Activated CD4-positive, alpha-beta memory T cell treated with anti-CD3 and anti-CD28 coated beads for 36 hours (primary cell): Measurements from ENCODE around the gene CDK6. TPM values are rescaled to one million over a fixed set of nuclear protein-coding genes. Genes with fewer than 3 reads are reported as not detected.

Source experiments
- CTCF ChIA-PET: fragments of 350-600 bp; sonication (Branson Sonifier 250); formaldehyde crosslinking; loops from one replicate; lab custom pipeline; 2021; ENCODE audit warnings: antibody characterized with exemption, inconsistent platforms; lab: Charles Lee
- POLR2A ChIA-PET: fragments of 350-600 bp; sonication (Branson Sonifier 250); formaldehyde crosslinking; loops from one replicate; lab custom pipeline; 2021; ENCODE audit warnings: antibody characterized with exemption; lab: Charles Lee
- DNase-seq: peaks from one replicate; pipeline ENCODE4 v3.0.0-alpha.2; 2020
- H3K27ac Mint-ChIP-seq: one replicate; pipeline ENCODE4 v1.8.0; 2021; ENCODE audit warnings: mixed read lengths
- H3K27me3 Mint-ChIP-seq: one replicate; pipeline ENCODE4 v1.8.0; 2021; ENCODE audit warnings: mixed read lengths
- H3K36me3 Mint-ChIP-seq: one replicate; pipeline ENCODE4 v1.8.0; 2021; ENCODE audit warnings: mixed read lengths
- H3K4me1 Mint-ChIP-seq: one replicate; pipeline ENCODE4 v1.8.0; 2021; ENCODE audit warnings: low read depth, mixed read lengths
- H3K4me3 Mint-ChIP-seq: one replicate; pipeline ENCODE4 v1.8.0; 2021; ENCODE audit warnings: mild to moderate bottlenecking, mixed read lengths
- H3K9me3 Mint-ChIP-seq: one replicate; pipeline ENCODE4 v1.8.0; 2021; ENCODE audit warnings: mixed read lengths
- intact Hi-C: fragments of 100-400 bp; cut with micrococcal nuclease; formaldehyde crosslinking; loops from one replicate; pipeline ENCODE4 v1.15.1; 2023
- total RNA-seq, 2 experiments: library from RNA; stranded (reverse); gene quantifications; one replicate each; pipeline ENCODE4 v1.2.3, GENCODE V29; 2021

CDK6 gene
- total RNA-seq, 2 experiments from 2014 or later: 131 to 132 TPM

GRCh38 chr7:92824450-92824849 lies 11.9 kb downstream of the CDK6 start:
- intact Hi-C loops: loop anchor here (1.0 to 2.0 kb wide), 2 partner anchors 11 to 56 kb away; no protein-coding TSS in a partner anchor
- H3K36me3 Mint-ChIP-seq: peaks cover 39% of the 10 kb centered on the region
- H3K9me3 Mint-ChIP-seq: no peaks in the 10 kb centered on the region
- H3K27me3 Mint-ChIP-seq: no peaks in the 10 kb centered on the region
- peaks cover 74% of the 10 kb centered on the region for H3K4me1 Mint-ChIP-seq
- ChIA-PET POLR2A (interaction anchor here (0.6 to 3.4 kb wide), 3 partner anchors 8 to 15 kb away, joined by 5 to 19 read pairs (median 8); no protein-coding TSS in a partner anchor), CTCF (interaction anchor here (1.0 to 1.2 kb wide), 2 partner anchors 11 to 193 kb away, joined by 3 to 4 read pairs; no protein-coding TSS in a partner anchor)
- H3K4me3 Mint-ChIP-seq: no peak overlapping the region
- peak overlapping the region; percentile 36 for H3K27ac Mint-ChIP-seq
- no peak for DNase-seq

GRCh38 chr7:92823042-92823441 lies 13.3 kb downstream of the CDK6 start:
- Mint-ChIP-seq H3K27me3 (no peaks in the 10 kb centered on the region), H3K4me1 (peaks cover 79% of the 10 kb centered on the region), H3K9me3 (no peaks in the 10 kb centered on the region), H3K27ac (peak overlapping the region; percentile 52), H3K36me3 (peaks cover 41% of the 10 kb centered on the region), H3K4me3 (peak overlapping the region; percentile 15)
- intact Hi-C loops: loop anchor here (2.0 kb wide), 1 partner anchor 26 kb away; no protein-coding TSS in a partner anchor
- POLR2A ChIA-PET: interaction anchor here (0.9 to 3.4 kb wide), 5 partner anchors 9 to 211 kb away, joined by 3 to 19 read pairs (median 8); no protein-coding TSS in a partner anchor
- CTCF ChIA-PET: interaction anchor here (0.6 to 1.8 kb wide), 5 partner anchors 8 to 109 kb away, joined by 3 to 8 read pairs (median 5); no protein-coding TSS in a partner anchor
- no peak for DNase-seq

- peaks cover 82% of the 10 kb centered on the region for H3K4me1 Mint-ChIP-seq
- H3K27ac Mint-ChIP-seq: no peak overlapping the region
- intact Hi-C loops: no loop called here
- no peak overlapping the region for H3K4me3 Mint-ChIP-seq
- ChIA-PET POLR2A (interaction anchor here (0.7 to 1.1 kb wide), 2 partner anchors 8 to 10 kb away, joined by 3 to 4 read pairs; no protein-coding TSS in a partner anchor), CTCF (interaction anchor here (0.6 to 7.4 kb wide), 2 partner anchors 12 to 112 kb away, joined by 3 to 32 read pairs; no protein-coding TSS in a partner anchor)
- H3K27me3 Mint-ChIP-seq: no peaks in the 10 kb centered on the region
- H3K9me3 Mint-ChIP-seq: peaks cover 7% of the 10 kb centered on the region
- DNase-seq: no peak
- peaks cover 37% of the 10 kb centered on the region for H3K36me3 Mint-ChIP-seq
Measured at GRCh38 chr7:92820191-92820590, 16.2 kb downstream of the CDK6 start.

GRCh38 chr7:92817398-92817797 lies 19.0 kb downstream of the CDK6 start:
- CTCF ChIA-PET: interaction anchor here (1.1 to 7.4 kb wide), 2 partner anchors 15 to 173 kb away, joined by 3 to 32 read pairs; no protein-coding TSS in a partner anchor
- Mint-ChIP-seq H3K9me3 (peaks cover 7% of the 10 kb centered on the region), H3K4me1 (peaks cover 81% of the 10 kb centered on the region), H3K36me3 (peaks cover 25% of the 10 kb centered on the region), H3K27ac (peak overlapping the region; percentile 11), H3K4me3 (no peak overlapping the region), H3K27me3 (no peaks in the 10 kb centered on the region)
- intact Hi-C loops: no loop called here
- POLR2A ChIA-PET: interaction anchor here (3.8 kb wide), 1 partner anchor 15 kb away, joined by 18 read pairs; no protein-coding TSS in a partner anchor
- DNase-seq: no peak

- Mint-ChIP-seq H3K4me3 (peak overlapping the region; percentile 26), H3K27ac (peak overlapping the region; percentile 74), H3K36me3 (peaks cover 31% of the 10 kb centered on the region), H3K4me1 (peaks cover 89% of the 10 kb centered on the region), H3K9me3 (peaks cover 7% of the 10 kb centered on the region), H3K27me3 (no peaks in the 10 kb centered on the region)
- DNase-seq: no peak
- intact Hi-C loops: no loop called here
- CTCF ChIA-PET: interaction anchor here (1.0 to 7.4 kb wide), 2 partner anchors 8 to 17 kb away, joined by 4 to 32 read pairs; no protein-coding TSS in a partner anchor
- POLR2A ChIA-PET: interaction anchor here (0.6 to 3.8 kb wide), 6 partner anchors 12 to 97 kb away, joined by 3 to 18 read pairs (median 4); no protein-coding TSS in a partner anchor
Measured at GRCh38 chr7:92815412-92815811, 21.0 kb downstream of the CDK6 start.

GRCh38 chr7:92813390-92814024 lies 22.9 kb downstream of the CDK6 start:
- intact Hi-C loops: loop anchor here (1.0 to 2.0 kb wide), 11 partner anchors 11 to 182 kb away; no protein-coding TSS in a partner anchor
- no peaks in the 10 kb centered on the region for H3K27me3 Mint-ChIP-seq
- CTCF ChIA-PET: interaction anchor here (0.6 to 3.1 kb wide), 7 partner anchors 8 to 412 kb away, joined by 3 to 27 read pairs (median 3); no protein-coding TSS in a partner anchor
- peaks cover 23% of the 10 kb centered on the region for H3K36me3 Mint-ChIP-seq
- H3K27ac Mint-ChIP-seq: peak overlapping the region; percentile 92
- DNase-seq: no peak
- POLR2A ChIA-PET: interaction anchor here (0.8 to 2.9 kb wide), 25 partner anchors 10 to 285 kb away, joined by 3 to 23 read pairs (median 4); partner anchors contain the start of genes CDK6, PEX1 and RBM48
- peaks cover 87% of the 10 kb centered on the region for H3K4me1 Mint-ChIP-seq
- H3K9me3 Mint-ChIP-seq: peaks cover 7% of the 10 kb centered on the region
- peak overlapping the region; percentile 9 for H3K4me3 Mint-ChIP-seq

- Mint-ChIP-seq H3K9me3 (peaks cover 7% of the 10 kb centered on the region), H3K36me3 (peaks cover 30% of the 10 kb centered on the region), H3K27ac (peak overlapping the region; percentile 77), H3K27me3 (no peaks in the 10 kb centered on the region), H3K4me1 (peaks cover 85% of the 10 kb centered on the region), H3K4me3 (no peak overlapping the region)
- DNase-seq: no peak
- POLR2A ChIA-PET: interaction anchor here (1.4 kb wide), 1 partner anchor 9 kb away, joined by 4 read pairs; no protein-coding TSS in a partner anchor
- CTCF ChIA-PET: interaction anchor here (1.1 to 1.6 kb wide), 2 partner anchors 177 to 190 kb away, joined by 3 to 4 read pairs; no protein-coding TSS in a partner anchor
- intact Hi-C loops: no loop called here
Measured at GRCh38 chr7:92811158-92811557, 25.2 kb downstream of the CDK6 start.

GRCh38 chr7:92809760-92810573 lies 26.4 kb downstream of the CDK6 start:
- DNase-seq: peak; percentile 83
- POLR2A ChIA-PET: interaction anchor here (0.9 to 2.7 kb wide), 8 partner anchors 13 to 178 kb away, joined by 3 to 22 read pairs (median 4); partner anchors contain the start of gene CDK6
- CTCF ChIA-PET: interaction anchor here (1.1 to 1.9 kb wide), 3 partner anchors 23 to 176 kb away, joined by 3 to 7 read pairs (median 3); no protein-coding TSS in a partner anchor
- H3K27ac Mint-ChIP-seq: peak overlapping the region; percentile 89
- intact Hi-C loops: loop anchor here (1.0 kb wide), 2 partner anchors 41 to 102 kb away; no protein-coding TSS in a partner anchor
- no peaks in the 10 kb centered on the region for H3K9me3 Mint-ChIP-seq
- peaks cover 74% of the 10 kb centered on the region for H3K4me1 Mint-ChIP-seq
- peaks cover 23% of the 10 kb centered on the region for H3K36me3 Mint-ChIP-seq
- peak overlapping the region; percentile 39 for H3K4me3 Mint-ChIP-seq
- H3K27me3 Mint-ChIP-seq: no peaks in the 10 kb centered on the region

GRCh38 chr7:92809397-92809759 lies 27.0 kb downstream of the CDK6 start:
- intact Hi-C loops: loop anchor here (1.0 kb wide), 2 partner anchors 40 to 101 kb away; no protein-coding TSS in a partner anchor
- POLR2A ChIA-PET: interaction anchor here (0.9 to 2.7 kb wide), 8 partner anchors 13 to 177 kb away, joined by 3 to 22 read pairs (median 4); partner anchors contain the start of gene CDK6
- peaks cover 23% of the 10 kb centered on the region for H3K36me3 Mint-ChIP-seq
- DNase-seq: no peak
- peaks cover 73% of the 10 kb centered on the region for H3K4me1 Mint-ChIP-seq
- H3K4me3 Mint-ChIP-seq: peak overlapping the region; percentile 39
- H3K27me3 Mint-ChIP-seq: no peaks in the 10 kb centered on the region
- H3K9me3 Mint-ChIP-seq: no peaks in the 10 kb centered on the region
- CTCF ChIA-PET: interaction anchor here (1.4 to 1.9 kb wide), 2 partner anchors 23 to 28 kb away, joined by 3 to 7 read pairs; no protein-coding TSS in a partner anchor
- peak overlapping the region; percentile 89 for H3K27ac Mint-ChIP-seq

- peak overlapping the region; percentile 83 for H3K27ac Mint-ChIP-seq
- DNase-seq: no peak
- peaks cover 25% of the 10 kb centered on the region for H3K36me3 Mint-ChIP-seq
- no peaks in the 10 kb centered on the region for H3K27me3 Mint-ChIP-seq
- no peaks in the 10 kb centered on the region for H3K9me3 Mint-ChIP-seq
- CTCF ChIA-PET: interaction anchor here (0.6 to 1.9 kb wide), 2 partner anchors 24 to 144 kb away, joined by 4 to 7 read pairs; no protein-coding TSS in a partner anchor
- peaks cover 70% of the 10 kb centered on the region for H3K4me1 Mint-ChIP-seq
- POLR2A ChIA-PET: interaction anchor here (0.9 to 2.7 kb wide), 5 partner anchors 15 to 177 kb away, joined by 3 to 22 read pairs (median 7); partner anchors contain the start of gene CDK6
- H3K4me3 Mint-ChIP-seq: no peak overlapping the region
- intact Hi-C loops: loop anchor here (1.0 kb wide), 4 partner anchors 11 to 100 kb away; no protein-coding TSS in a partner anchor
Measured at GRCh38 chr7:92808635-92809034, 27.7 kb downstream of the CDK6 start.
